ENCODE measurements around the gene FMR1NB.

DNA sequence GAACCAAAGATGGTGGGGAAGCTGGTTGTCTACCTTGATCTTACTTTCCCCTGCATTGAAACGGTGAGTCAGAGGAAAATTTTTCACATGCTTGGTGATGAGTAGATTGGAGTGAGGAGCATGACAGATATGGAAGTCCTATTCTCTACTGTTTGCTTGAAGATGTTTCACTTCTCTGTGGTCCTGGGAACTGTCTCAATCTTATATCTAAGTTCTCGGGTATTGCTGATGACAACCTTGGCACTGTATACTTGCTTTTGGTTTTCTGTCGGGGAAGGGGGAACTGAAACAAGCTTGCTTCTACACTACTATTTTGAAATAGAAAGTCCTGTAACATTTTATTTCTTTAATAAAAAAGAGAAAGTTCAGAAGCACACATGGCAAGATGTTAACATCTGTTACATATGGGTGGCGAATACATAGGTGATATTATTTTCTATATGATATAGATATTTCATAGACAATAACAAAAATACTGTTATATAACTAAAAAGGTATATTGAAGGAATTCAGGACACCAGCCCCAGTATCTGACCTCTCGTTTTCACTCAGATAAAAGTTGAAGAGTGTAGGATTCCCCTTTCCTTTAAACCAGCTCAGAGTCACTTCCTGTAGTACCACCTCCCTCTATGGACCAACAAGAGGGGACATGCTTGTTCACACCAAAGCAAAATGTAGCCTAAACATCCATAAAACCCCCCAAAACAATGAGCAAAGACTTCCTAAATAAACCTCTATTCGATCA, 88.8 kb downstream of the FMR1NB start:
- TF ChIP-seq, protein P1, sequence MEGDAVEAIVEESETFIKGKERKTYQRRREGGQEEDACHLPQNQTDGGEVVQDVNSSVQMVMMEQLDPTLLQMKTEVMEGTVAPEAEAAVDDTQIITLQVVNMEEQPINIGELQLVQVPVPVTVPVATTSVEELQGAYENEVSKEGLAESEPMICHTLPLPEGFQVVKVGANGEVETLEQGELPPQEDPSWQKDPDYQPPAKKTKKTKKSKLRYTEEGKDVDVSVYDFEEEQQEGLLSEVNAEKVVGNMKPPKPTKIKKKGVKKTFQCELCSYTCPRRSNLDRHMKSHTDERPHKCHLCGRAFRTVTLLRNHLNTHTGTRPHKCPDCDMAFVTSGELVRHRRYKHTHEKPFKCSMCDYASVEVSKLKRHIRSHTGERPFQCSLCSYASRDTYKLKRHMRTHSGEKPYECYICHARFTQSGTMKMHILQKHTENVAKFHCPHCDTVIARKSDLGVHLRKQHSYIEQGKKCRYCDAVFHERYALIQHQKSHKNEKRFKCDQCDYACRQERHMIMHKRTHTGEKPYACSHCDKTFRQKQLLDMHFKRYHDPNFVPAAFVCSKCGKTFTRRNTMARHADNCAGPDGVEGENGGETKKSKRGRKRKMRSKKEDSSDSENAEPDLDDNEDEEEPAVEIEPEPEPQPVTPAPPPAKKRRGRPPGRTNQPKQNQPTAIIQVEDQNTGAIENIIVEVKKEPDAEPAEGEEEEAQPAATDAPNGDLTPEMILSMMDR (IDR thresholded peaks at IDR 0.05): no peak
- no peak for TF ChIP-seq POLR2A (IDR thresholded peaks at IDR 0.05)
- TF ChIP-seq EP300 (IDR thresholded peaks at IDR 0.05): no peak

Data from ovary (tissue), 3 donors.